SK-N-SH (cell line): ENCODE results near the gene CDK8.
"Not testable (repeated sequence)": the region's sequence is repeated elsewhere in the genome, so short reads cannot be mapped to it uniquely, and the experiment has no call there.

Source experiments
- CHD2 ChIP-seq: fragments of 150-350 bp; IDR thresholded peaks from 2 replicates; pipeline ENCODE4 v1.6.1; 2018; ENCODE audit warnings: low read length; ENCODE audit not compliant: partially characterized antibody
- CTCF ChIP-seq: fragments of 200-600 bp; sonication (generic); IDR thresholded peaks from 2 replicates; pipeline ENCODE4 v1.6.1; 2017; ENCODE audit warnings: antibody characterized with exemption, mild to moderate bottlenecking, moderate library complexity
- EZH2phosphoT487 ChIP-seq: fragments of 200-600 bp; sonication (generic); IDR thresholded peaks from 2 replicates; pipeline ENCODE4 v1.6.1; 2017; ENCODE audit warnings: low read depth, mixed run types, mild to moderate bottlenecking, antibody characterized with exemption, moderate library complexity, borderline replicate concordance
- FOXM1 ChIP-seq: IDR thresholded peaks from 2 replicates; pipeline ENCODE4 v1.4.0; 2012; ENCODE audit warnings: low read depth, mild to moderate bottlenecking
- IRF3 ChIP-seq: fragments of 150-350 bp; IDR thresholded peaks from 2 replicates; pipeline ENCODE4 v1.6.1; 2016; ENCODE audit warnings: mild to moderate bottlenecking, low read depth, low read length
- JUND ChIP-seq: IDR thresholded peaks from 2 replicates; pipeline ENCODE4 v1.4.0; 2012
- POLR2AphosphoS5 ChIP-seq: IDR thresholded peaks from 2 replicates; pipeline ENCODE4 v1.6.1; 2012; ENCODE audit warnings: low read depth, low read length
- SIN3A ChIP-seq: IDR thresholded peaks from 2 replicates; pipeline ENCODE4 v1.6.1; 2012; ENCODE audit warnings: low read depth, mild to moderate bottlenecking, low read length, moderate library complexity, borderline replicate concordance
- TEAD4 ChIP-seq: IDR thresholded peaks from 2 replicates; pipeline ENCODE4 v1.4.0; 2012; ENCODE audit warnings: mild to moderate bottlenecking, borderline replicate concordance; ENCODE audit not compliant: insufficient read depth
- YY1 ChIP-seq: IDR thresholded peaks from 2 replicates; pipeline ENCODE4 v1.4.0; 2012; ENCODE audit warnings: low read depth, mild to moderate bottlenecking

GRCh38 chr13:26312019-26312418 is 58.1 kb downstream of the CDK8 start:
- TF ChIP-seq TEAD4, CHD2, YY1, IRF3, CTCF, POLR2AphosphoS5, FOXM1, SIN3A, EZH2phosphoT487, JUND: not testable (repeated sequence)
